LNCAP (cell line): ENCODE data around the gene FAM72B.
"Not testable (repeated sequence)": the region's sequence is repeated elsewhere in the genome, so short reads cannot be mapped to it uniquely, and the experiment has no call there.

ENCODE experiments used
- CTCF ChIP-seq: fragments of 450-650 bp; IDR thresholded peaks from 2 replicates; pipeline ENCODE4 v1.5.1; 2017; ENCODE audit warnings: mild to moderate bottlenecking

Gene FAM72B

GRCh38 chr1:121184290-121185127 is at the start of gene FAM72B, which contains the start of gene SRGAP2C:
Gene FAM72B (minus strand): TSS chr1:121184340. CDS start chr1:121183489, 851 bp downstream.
Gene SRGAP2C (plus strand): TSS chr1:121184975. CDS start chr1:121187447, 2,472 bp downstream.
- TF ChIP-seq CTCF, result not testable (repeated sequence)

- TF ChIP-seq CTCF, result peak; percentile 22; the same call in 1 of the 2 replicates
Observed at GRCh38 chr1:121155671-121156358, 28.3 kb downstream of the FAM72B start.
